Testis (tissue), 2 donors: Measurements from ENCODE around the gene ACOT13.

ENCODE experiments used
- CTCF ChIP-seq, 3 experiments: fragments of 450-650 bp in 2 of 3; fragments of 200-600 bp in 1 of 3; sonication (generic) in 1 of 3; IDR thresholded peaks; one replicate each; pipeline ENCODE4 v1.5.1; 2016 to 2019; ENCODE audit warnings: antibody characterized with exemption in 3 of 3, mild to moderate bottlenecking in 2 of 3, moderate library complexity in 1 of 3
- POLR2A ChIP-seq: fragments of 450-650 bp; IDR thresholded peaks from one replicate; pipeline ENCODE4 v1.6.1; 2017; ENCODE audit warnings: antibody characterized with exemption, mild to moderate bottlenecking, moderate library complexity

- no peak for TF ChIP-seq POLR2A
- TF ChIP-seq CTCF (IDR thresholded peaks at IDR 0.05) = no peak
Measured at GRCh38 chr6:24621626-24622289, 45.1 kb upstream of the ACOT13 start.
